ENCODE data around the gene ANGPT4. TPM values are rescaled to one million over a fixed set of nuclear protein-coding genes. Genes with fewer than 3 reads are reported as not detected.

The ANGPT4 gene
- total RNA-seq, 1 experiment from 2014 or later, result not detected

- no peaks in the 10 kb centered on the region for H3K4me1 ChIP-seq
- no peaks in the 10 kb centered on the region for H3K9me3 ChIP-seq
- Mint-ChIP-seq H3K27me3 (ENCODE audit: insufficient read depth, unreplicated experiment) (peaks cover 22% of the 10 kb centered on the region), H3K4me3 (ENCODE audit: unreplicated experiment) (no peak overlapping the region), H3K36me3 (ENCODE audit: insufficient read depth, unreplicated experiment) (no peaks in the 10 kb centered on the region), H3K27ac (ENCODE audit: unreplicated experiment) (no peak overlapping the region), H3K9me3 (ENCODE audit: unreplicated experiment) (peaks cover 12% of the 10 kb centered on the region), H3K4me1 (ENCODE audit: low read depth, unreplicated experiment) (no peaks in the 10 kb centered on the region)
- H3K4me3 ChIP-seq (ENCODE audit: low read depth, low read length), result no peak overlapping the region
- ChIA-PET CTCF (interaction anchor here (0.5 kb wide), 1 partner anchor 180 kb away, joined by 4 read pairs; no protein-coding TSS in a partner anchor), POLR2A (no interaction called here)
- H3K36me3 ChIP-seq (ENCODE audit: control insufficient read depth, insufficient read depth, low read length), result no peaks in the 10 kb centered on the region
- BruUV-seq (replicated peaks), result no TSS peak
- no peaks in the 10 kb centered on the region for H3K27me3 ChIP-seq (replicated peaks; ENCODE audit: control insufficient read depth, insufficient read depth, low read length)
- no peak for DNase-seq
- intact Hi-C loops (cut with micrococcal nuclease; ENCODE audit: unreplicated experiment), result loop anchor here (10.0 kb wide), 2 partner anchors 77 to 263 kb away; no protein-coding TSS in a partner anchor
- no peak for TF ChIP-seq CTCF (IDR thresholded peaks at IDR 0.05; ENCODE audit: insufficient read depth in 1 of 2, low read depth in 1 of 2, low read length in 1 of 2, severe bottlenecking in 1 of 2, unreplicated experiment in 1 of 2)
Measured at GRCh38 chr20:952196-952795, 36.2 kb upstream of the ANGPT4 start.

- Mint-ChIP-seq H3K4me3 (ENCODE audit: unreplicated experiment) (no peak overlapping the region), H3K4me1 (ENCODE audit: low read depth, unreplicated experiment) (no peaks in the 10 kb centered on the region), H3K27me3 (ENCODE audit: insufficient read depth, unreplicated experiment) (peaks cover 22% of the 10 kb centered on the region), H3K27ac (ENCODE audit: unreplicated experiment) (no peak overlapping the region), H3K36me3 (ENCODE audit: insufficient read depth, unreplicated experiment) (no peaks in the 10 kb centered on the region), H3K9me3 (ENCODE audit: unreplicated experiment) (peaks cover 12% of the 10 kb centered on the region)
- intact Hi-C loops (cut with micrococcal nuclease; ENCODE audit: unreplicated experiment), result loop anchor here (10.0 kb wide), 2 partner anchors 77 to 263 kb away; no protein-coding TSS in a partner anchor
- POLR2A ChIA-PET, result no interaction called here
- H3K9me3 ChIP-seq, result no peaks in the 10 kb centered on the region
- H3K27me3 ChIP-seq (replicated peaks; ENCODE audit: control insufficient read depth, insufficient read depth, low read length), result no peaks in the 10 kb centered on the region
- no peak overlapping the region for H3K4me3 ChIP-seq (ENCODE audit: low read depth, low read length)
- no peaks in the 10 kb centered on the region for H3K4me1 ChIP-seq
- H3K36me3 ChIP-seq (ENCODE audit: control insufficient read depth, insufficient read depth, low read length), result no peaks in the 10 kb centered on the region
- TF ChIP-seq CTCF (IDR thresholded peaks at IDR 0.05; ENCODE audit: insufficient read depth in 1 of 2, low read depth in 1 of 2, low read length in 1 of 2, severe bottlenecking in 1 of 2, unreplicated experiment in 1 of 2), result no peak
- CTCF ChIA-PET, result no interaction called here
- BruUV-seq (replicated peaks), result no TSS peak
- DNase-seq, result no peak
Measured at GRCh38 chr20:951384-952169, 35.4 kb upstream of the ANGPT4 start.

- TF ChIP-seq CTCF (IDR thresholded peaks at IDR 0.05; ENCODE audit: insufficient read depth in 1 of 2, low read depth in 1 of 2, low read length in 1 of 2, severe bottlenecking in 1 of 2, unreplicated experiment in 1 of 2), result no peak
- no peak overlapping the region for H3K4me3 Mint-ChIP-seq (ENCODE audit: unreplicated experiment)
- Histone ChIP-seq H3K27me3 (replicated peaks; ENCODE audit: control insufficient read depth, insufficient read depth, low read length) (no peaks in the 10 kb centered on the region), H3K4me1 (peaks cover 12% of the 10 kb centered on the region), H3K36me3 (ENCODE audit: control insufficient read depth, insufficient read depth, low read length) (no peaks in the 10 kb centered on the region), H3K4me3 (ENCODE audit: low read depth, low read length) (no peak overlapping the region), H3K9me3 (no peaks in the 10 kb centered on the region)
- no peak for DNase-seq
- intact Hi-C loops (cut with micrococcal nuclease; ENCODE audit: unreplicated experiment), result loop anchor here (10.0 kb wide), 2 partner anchors 75 to 265 kb away; no protein-coding TSS in a partner anchor
- ChIA-PET POLR2A (no interaction called here), CTCF (interaction anchor here (0.6 kb wide), 1 partner anchor 276 kb away, joined by 3 read pairs; the partner anchor contains the start of gene RAD21L1)
- no peak overlapping the region for H3K27ac Mint-ChIP-seq (ENCODE audit: unreplicated experiment)
- H3K9me3 Mint-ChIP-seq (ENCODE audit: unreplicated experiment), result peaks cover 12% of the 10 kb centered on the region
- no TSS peak for BruUV-seq (replicated peaks)
- peaks cover 7% of the 10 kb centered on the region for H3K4me1 Mint-ChIP-seq (ENCODE audit: low read depth, unreplicated experiment)
- H3K36me3 Mint-ChIP-seq (ENCODE audit: insufficient read depth, unreplicated experiment), result no peaks in the 10 kb centered on the region
- peaks cover 21% of the 10 kb centered on the region for H3K27me3 Mint-ChIP-seq (ENCODE audit: insufficient read depth, unreplicated experiment)
Measured at GRCh38 chr20:949717-950116, 33.6 kb upstream of the ANGPT4 start.
